ENCODE data around the gene C5orf24. TPM values are rescaled to one million over a fixed set of nuclear protein-coding genes. Genes with fewer than 3 reads are reported as not detected.

Gene C5orf24
- total and polyA plus RNA-seq, 2 donors from 2014 or later: 18.2 to 46.1 TPM

DNA sequence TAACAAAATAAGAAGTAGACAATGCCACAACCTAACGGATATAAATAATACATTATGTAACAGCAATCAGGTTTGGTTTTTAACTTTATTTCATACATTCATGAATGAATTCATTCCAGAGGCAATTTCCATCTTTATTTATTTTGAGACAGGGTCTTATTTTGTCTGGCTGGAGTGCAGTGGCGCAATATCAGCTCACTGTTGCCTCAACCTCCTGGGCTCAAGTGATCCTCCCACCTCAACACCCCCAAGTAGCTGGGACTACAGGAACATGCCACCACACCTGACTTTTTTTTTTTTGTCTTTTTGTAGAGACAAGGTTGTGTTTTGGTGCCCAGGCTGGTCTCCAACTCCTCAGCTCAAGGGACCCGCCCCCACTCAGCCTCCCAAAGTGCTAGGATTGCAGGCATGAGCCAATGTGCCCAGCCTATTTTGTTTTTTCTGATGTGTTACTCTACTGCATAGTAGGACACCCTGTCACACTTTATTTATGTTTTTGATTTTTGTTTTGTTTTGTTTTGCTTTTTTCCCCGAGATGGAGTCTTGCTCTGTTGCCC, 26.3 kb upstream of the C5orf24 start:
- DNase-seq (no peak), FAIRE-seq (no peak)
- peaks cover 0 to 28% (median 8%) of the 10 kb centered on the region in 3 donors for H3K36me3 ChIP-seq (ENCODE audit: control insufficient read depth in 2 of 3, insufficient read depth in 3 of 3, low read length in 3 of 3)
- H3K27ac ChIP-seq (ENCODE audit: low read depth in 2 of 2, low read length in 2 of 2): no peak overlapping the region
- TF ChIP-seq, protein P1, sequence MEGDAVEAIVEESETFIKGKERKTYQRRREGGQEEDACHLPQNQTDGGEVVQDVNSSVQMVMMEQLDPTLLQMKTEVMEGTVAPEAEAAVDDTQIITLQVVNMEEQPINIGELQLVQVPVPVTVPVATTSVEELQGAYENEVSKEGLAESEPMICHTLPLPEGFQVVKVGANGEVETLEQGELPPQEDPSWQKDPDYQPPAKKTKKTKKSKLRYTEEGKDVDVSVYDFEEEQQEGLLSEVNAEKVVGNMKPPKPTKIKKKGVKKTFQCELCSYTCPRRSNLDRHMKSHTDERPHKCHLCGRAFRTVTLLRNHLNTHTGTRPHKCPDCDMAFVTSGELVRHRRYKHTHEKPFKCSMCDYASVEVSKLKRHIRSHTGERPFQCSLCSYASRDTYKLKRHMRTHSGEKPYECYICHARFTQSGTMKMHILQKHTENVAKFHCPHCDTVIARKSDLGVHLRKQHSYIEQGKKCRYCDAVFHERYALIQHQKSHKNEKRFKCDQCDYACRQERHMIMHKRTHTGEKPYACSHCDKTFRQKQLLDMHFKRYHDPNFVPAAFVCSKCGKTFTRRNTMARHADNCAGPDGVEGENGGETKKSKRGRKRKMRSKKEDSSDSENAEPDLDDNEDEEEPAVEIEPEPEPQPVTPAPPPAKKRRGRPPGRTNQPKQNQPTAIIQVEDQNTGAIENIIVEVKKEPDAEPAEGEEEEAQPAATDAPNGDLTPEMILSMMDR (IDR thresholded peaks at IDR 0.05; ENCODE audit: borderline replicate concordance, extremely low read depth, insufficient read depth): no peak
- intact Hi-C loops (cut with DNase I): no loop called here
- no peaks in the 10 kb centered on the region for H3K27me3 ChIP-seq (ENCODE audit: control insufficient read depth, insufficient read depth, low read length)
- no peaks in the 10 kb centered on the region for H3K9me3 ChIP-seq (ENCODE audit: control insufficient read depth in 2 of 3, insufficient read depth in 1 of 3, low read length in 3 of 3)
- H3K4me1 ChIP-seq (ENCODE audit: control insufficient read depth in 2 of 3, insufficient read depth in 2 of 3, low read depth in 1 of 3, low read length in 3 of 3): peaks cover 0 to 4% (median 0%) of the 10 kb centered on the region in 3 donors
- H3K4me3 ChIP-seq (ENCODE audit: low read length in 3 of 3): no peak overlapping the region
- no peak overlapping the region for H3K9ac ChIP-seq (ENCODE audit: low read length in 3 of 3)

DNA sequence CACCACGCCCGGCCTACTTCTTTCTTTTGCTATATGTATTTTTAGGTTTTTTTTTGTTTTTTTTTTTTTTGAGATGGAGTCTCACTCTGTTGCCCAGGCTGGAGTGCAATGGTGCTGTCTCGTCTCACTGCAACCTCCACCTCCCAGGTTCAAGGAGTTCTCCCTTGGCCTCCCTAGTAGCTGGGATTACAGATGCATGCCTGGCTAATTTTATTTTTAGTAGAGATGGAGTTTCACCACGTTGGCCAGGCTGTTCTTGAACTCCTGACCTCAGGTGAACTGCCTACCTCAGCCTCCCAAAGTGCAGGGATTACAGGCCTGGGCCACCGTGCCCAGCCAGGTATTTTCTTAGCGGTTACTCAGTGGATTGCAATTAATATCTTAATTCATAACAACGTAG, 23.9 kb upstream of the C5orf24 start:
- Histone ChIP-seq H3K9ac (ENCODE audit: low read length in 3 of 3) (no peak overlapping the region), H3K36me3 (ENCODE audit: control insufficient read depth in 2 of 3, insufficient read depth in 3 of 3, low read length in 3 of 3) (peaks cover 0 to 28% (median 8%) of the 10 kb centered on the region in 3 donors), H3K9me3 (ENCODE audit: control insufficient read depth in 2 of 3, insufficient read depth in 1 of 3, low read length in 3 of 3) (no peaks in the 10 kb centered on the region), H3K4me3 (ENCODE audit: low read length in 3 of 3) (no peak overlapping the region), H3K4me1 (ENCODE audit: control insufficient read depth in 2 of 3, insufficient read depth in 2 of 3, low read depth in 1 of 3, low read length in 3 of 3) (peaks cover 0 to 4% (median 0%) of the 10 kb centered on the region in 3 donors), H3K27ac (ENCODE audit: low read depth in 2 of 2, low read length in 2 of 2) (no peak overlapping the region), H3K27me3 (ENCODE audit: control insufficient read depth, insufficient read depth, low read length) (no peaks in the 10 kb centered on the region)
- intact Hi-C loops (cut with DNase I): no loop called here
- DNase-seq (no peak), FAIRE-seq (no peak)
- TF ChIP-seq, protein P1 (IDR thresholded peaks at IDR 0.05; ENCODE audit: borderline replicate concordance, extremely low read depth, insufficient read depth): no peak

DNA sequence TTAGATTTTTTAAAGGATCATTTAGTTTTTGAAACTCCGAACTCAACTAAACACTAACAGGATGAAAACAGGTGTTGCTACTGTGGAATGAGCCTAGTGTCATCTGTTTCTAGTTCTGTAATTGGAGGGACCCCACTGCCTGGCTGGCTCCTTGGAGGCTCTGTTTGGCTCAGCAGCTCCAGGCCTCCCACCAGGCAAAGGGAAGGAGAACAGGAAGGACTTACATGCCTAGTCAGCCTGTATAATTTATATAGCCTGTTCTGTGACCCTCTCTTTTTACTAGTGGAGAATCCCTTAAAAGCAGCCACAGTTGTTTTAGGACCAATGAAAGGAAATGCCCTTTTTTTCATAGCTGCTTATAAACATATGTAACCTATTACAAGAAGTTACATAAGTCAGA, 21.1 kb upstream of the C5orf24 start:
- H3K9me3 ChIP-seq (ENCODE audit: control insufficient read depth in 2 of 3, insufficient read depth in 1 of 3, low read length in 3 of 3): no peaks in the 10 kb centered on the region
- H3K36me3 ChIP-seq (ENCODE audit: control insufficient read depth in 2 of 3, insufficient read depth in 3 of 3, low read length in 3 of 3): peaks cover 0 to 17% (median 6%) of the 10 kb centered on the region in 3 donors
- TF ChIP-seq, protein P1 (IDR thresholded peaks at IDR 0.05; ENCODE audit: borderline replicate concordance, extremely low read depth, insufficient read depth): no peak
- H3K27me3 ChIP-seq (ENCODE audit: control insufficient read depth, insufficient read depth, low read length): no peaks in the 10 kb centered on the region
- FAIRE-seq: no peak
- H3K9ac ChIP-seq (ENCODE audit: low read length in 3 of 3): no peak overlapping the region
- no peaks in the 10 kb centered on the region for H3K4me1 ChIP-seq (ENCODE audit: control insufficient read depth in 2 of 3, insufficient read depth in 2 of 3, low read depth in 1 of 3, low read length in 3 of 3)
- intact Hi-C loops (cut with DNase I): no loop called here
- DNase-seq: no peak
- H3K4me3 ChIP-seq (ENCODE audit: low read length in 3 of 3): no peak overlapping the region
- no peak overlapping the region for H3K27ac ChIP-seq (ENCODE audit: low read depth in 2 of 2, low read length in 2 of 2)

DNA sequence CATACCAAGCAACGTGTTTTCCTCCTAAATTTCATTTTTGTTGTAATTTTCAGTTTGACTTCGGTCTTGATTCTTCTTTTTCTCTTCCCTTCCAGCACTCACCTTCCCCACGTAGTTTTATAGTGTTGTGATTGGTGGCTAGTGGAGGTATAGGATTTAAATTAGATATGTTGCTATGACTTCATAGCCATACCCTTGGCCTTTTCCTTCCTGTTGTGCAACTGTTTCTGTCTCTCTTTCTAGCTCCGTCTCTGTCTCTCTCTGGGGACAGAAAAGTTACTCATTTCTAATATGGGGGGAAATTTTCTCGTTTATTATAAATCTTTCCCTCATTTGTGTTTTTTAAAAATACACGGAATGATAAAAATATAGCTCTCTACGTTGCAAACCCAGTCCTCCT, 20.6 kb upstream of the C5orf24 start:
- H3K36me3 ChIP-seq (ENCODE audit: control insufficient read depth in 2 of 3, insufficient read depth in 3 of 3, low read length in 3 of 3): peaks cover 0 to 17% (median 6%) of the 10 kb centered on the region in 3 donors
- no peak for FAIRE-seq

More for the DNA sequence above, 20.6 kb upstream of the C5orf24 start:
- Histone ChIP-seq H3K27ac (ENCODE audit: low read depth in 2 of 2, low read length in 2 of 2) (no peak overlapping the region), H3K4me1 (ENCODE audit: control insufficient read depth in 2 of 3, insufficient read depth in 2 of 3, low read depth in 1 of 3, low read length in 3 of 3) (no peaks in the 10 kb centered on the region), H3K27me3 (ENCODE audit: control insufficient read depth, insufficient read depth, low read length) (no peaks in the 10 kb centered on the region), H3K9ac (ENCODE audit: low read length in 3 of 3) (no peak overlapping the region), H3K9me3 (ENCODE audit: control insufficient read depth in 2 of 3, insufficient read depth in 1 of 3, low read length in 3 of 3) (no peaks in the 10 kb centered on the region), H3K4me3 (ENCODE audit: low read length in 3 of 3) (no peak overlapping the region)
- TF ChIP-seq, protein P1 (IDR thresholded peaks at IDR 0.05; ENCODE audit: borderline replicate concordance, extremely low read depth, insufficient read depth): no peak
- DNase-seq: no peak
- intact Hi-C loops (cut with DNase I): no loop called here
